ELF-1 (cell line): ENCODE data around the gene PANX1.
"Not testable (repeated sequence)": the region's sequence is repeated elsewhere in the genome, so short reads cannot be mapped to it uniquely, and the experiment has no call there.

Experiments used
- DNase-seq: peaks from one replicate; pipeline ENCODE4 v3.0.0-alpha.2; 2016; ENCODE audit warnings: low read depth, low spot score

The PANX1 gene

GRCh38 chr11:94150056-94150455 is 21.4 kb downstream of the PANX1 start:
- DNase-seq: no peak

GRCh38 chr11:94150704-94151685 is 22.4 kb downstream of the PANX1 start:
- no peak for DNase-seq

GRCh38 chr11:94151903-94152677 is 23.4 kb downstream of the PANX1 start:
- DNase-seq: peak; percentile 48

- DNase-seq: no peak
These were observed 24.0 kb downstream of the PANX1 start for GRCh38 chr11:94152678-94153065.

- no peak for DNase-seq
These were observed 24.7 kb downstream of the PANX1 start for GRCh38 chr11:94153320-94153719.

- no peak for DNase-seq
These were observed 25.6 kb downstream of the PANX1 start for GRCh38 chr11:94154095-94154856.

- DNase-seq: not testable (repeated sequence)
These were observed 28.7 kb downstream of the PANX1 start for GRCh38 chr11:94157339-94157738.

- no peak for DNase-seq
These were observed 40.2 kb downstream of the PANX1 start for GRCh38 chr11:94168882-94169281.

GRCh38 chr11:94169516-94169915 is 40.9 kb downstream of the PANX1 start:
- peak; percentile 36 for DNase-seq

GRCh38 chr11:94169930-94170545 is 41.4 kb downstream of the PANX1 start:
- DNase-seq: no peak

- DNase-seq: no peak
These were observed 42.3 kb downstream of the PANX1 start for GRCh38 chr11:94170953-94171352.

- peak; percentile 73 for DNase-seq
These were observed 43.2 kb downstream of the PANX1 start for GRCh38 chr11:94171693-94172440.

GRCh38 chr11:94175535-94175934 is 46.9 kb downstream of the PANX1 start:
- no peak for DNase-seq

GRCh38 chr11:94178331-94178730 is 49.7 kb downstream of the PANX1 start:
- no peak for DNase-seq

GRCh38 chr11:94179696-94180095 is 51.1 kb downstream of the PANX1 start:
- DNase-seq: no peak

- no peak for DNase-seq
These were observed 52.9 kb downstream of the PANX1 start for GRCh38 chr11:94181526-94181925.

- DNase-seq: no peak
These were observed 53.3 kb downstream of the PANX1 start for GRCh38 chr11:94181943-94182342.

GRCh38 chr11:94183251-94183885 is 54.7 kb downstream of the PANX1 start:
- DNase-seq: no peak

GRCh38 chr11:94183886-94184264 is 55.2 kb downstream of the PANX1 start:
- peak; percentile 89 for DNase-seq

GRCh38 chr11:94184362-94184761 is 55.7 kb downstream of the PANX1 start:
- DNase-seq: no peak
